Kidney (tissue), 14 donors: ENCODE measurements around the gene MYO7A. TPM values are rescaled to one million over a fixed set of nuclear protein-coding genes. Genes with fewer than 3 reads are reported as not detected.

Source experiments
- DNase-seq, 5 donors: peaks; one replicate each; pipeline ENCODE4 v3.0.0-alpha.2; 2013 to 2020
- FAIRE-seq: peaks from 2 replicates; lab custom pipeline; 2012; peaks lifted over from hg19 to GRCh38; lab: Jason Lieb, UNC
- H3K27ac ChIP-seq, 2 donors: one replicate each; pipeline ENCODE4 v1.7.0; 2013; ENCODE audit warnings: low read depth in 2 of 2, low read length in 2 of 2, inconsistent platforms in 1 of 2
- H3K27me3 ChIP-seq: one replicate; pipeline ENCODE4 v1.7.1; 2013; ENCODE audit warnings: low read length, inconsistent platforms; ENCODE audit not compliant: control insufficient read depth, insufficient read depth
- H3K36me3 ChIP-seq, 3 donors: one replicate each; pipeline versions ENCODE4 v1.7.0 to v1.7.1; 2013; ENCODE audit warnings: low read length in 3 of 3, control low read depth in 1 of 3, inconsistent platforms in 1 of 3; ENCODE audit not compliant: insufficient read depth in 3 of 3, control insufficient read depth in 2 of 3
- H3K4me1 ChIP-seq, 3 donors: one replicate each; pipeline versions ENCODE4 v1.7.0 to v1.7.1; 2013; ENCODE audit warnings: low read length in 3 of 3, inconsistent platforms in 1 of 3, low read depth in 1 of 3; ENCODE audit not compliant: control insufficient read depth in 2 of 3, insufficient read depth in 2 of 3
- H3K4me3 ChIP-seq, 3 donors: one replicate each; pipeline versions ENCODE4 v1.7.0 to v1.8.1; 2013; ENCODE audit warnings: low read length in 3 of 3, control low read depth in 1 of 3, inconsistent platforms in 1 of 3
- H3K9ac ChIP-seq, 3 donors: one replicate each; pipeline versions ENCODE4 v1.7.0 to v1.7.1; 2013; ENCODE audit warnings: low read length in 3 of 3, control low read depth in 1 of 3, inconsistent platforms in 1 of 3
- H3K9me3 ChIP-seq, 3 donors: one replicate each; pipeline versions ENCODE4 v1.7.0 to v1.7.1; 2013; ENCODE audit warnings: low read length in 3 of 3, control low read depth in 1 of 3, inconsistent platforms in 1 of 3; ENCODE audit not compliant: control insufficient read depth in 2 of 3, insufficient read depth in 1 of 3
- intact Hi-C: fragments of 100-400 bp; cut with DNase I; formaldehyde crosslinking; loops from one replicate; pipeline ENCODE4 v1.11.1; 2022
- polyA plus RNA-seq: library from polyadenylated mRNA; stranded (reverse); fragments of 350-450 nt; fragmentation: Illumina TruSeq; extraction: RNeasy Lipid Tissue Mini Kit (QIAGEN cat#74804); gene quantifications from one replicate; pipeline ENCODE4 v1.2.3, GENCODE V29; 2014; ENCODE audit warnings: low read depth, low replicate concordance; ENCODE audit not compliant: insufficient read depth
- total RNA-seq: library from RNA; stranded (reverse); fragmentation: NEBNext Ultra II Directional; extraction: Animal tissue kit (Norgen Biotek cat#: 25700); gene quantifications from one replicate; pipeline ENCODE4 v1.2.1, GENCODE V29; 2021
- TF ChIP-seq, protein P1 (sequence below): IDR thresholded peaks from 3 replicates; pipeline ENCODE4 v1.5.1; 2012; ENCODE audit warnings: mild to moderate bottlenecking, moderate library complexity, borderline replicate concordance; ENCODE audit not compliant: insufficient read depth; ENCODE audit errors: extremely low read depth
- donor health status: control.
- donor health status: control.
- donor health status: control.
- donor health status: control.
- donor health status: control.
- donor health status: DM: yes; HTN: yes; CAD: no.
- donor health status: Normal renal cell carcinoma (clear cell type).

MYO7A gene
- total and polyA plus RNA-seq, 2 donors from 2014 or later: 6.1 to 10.7 TPM

DNA sequence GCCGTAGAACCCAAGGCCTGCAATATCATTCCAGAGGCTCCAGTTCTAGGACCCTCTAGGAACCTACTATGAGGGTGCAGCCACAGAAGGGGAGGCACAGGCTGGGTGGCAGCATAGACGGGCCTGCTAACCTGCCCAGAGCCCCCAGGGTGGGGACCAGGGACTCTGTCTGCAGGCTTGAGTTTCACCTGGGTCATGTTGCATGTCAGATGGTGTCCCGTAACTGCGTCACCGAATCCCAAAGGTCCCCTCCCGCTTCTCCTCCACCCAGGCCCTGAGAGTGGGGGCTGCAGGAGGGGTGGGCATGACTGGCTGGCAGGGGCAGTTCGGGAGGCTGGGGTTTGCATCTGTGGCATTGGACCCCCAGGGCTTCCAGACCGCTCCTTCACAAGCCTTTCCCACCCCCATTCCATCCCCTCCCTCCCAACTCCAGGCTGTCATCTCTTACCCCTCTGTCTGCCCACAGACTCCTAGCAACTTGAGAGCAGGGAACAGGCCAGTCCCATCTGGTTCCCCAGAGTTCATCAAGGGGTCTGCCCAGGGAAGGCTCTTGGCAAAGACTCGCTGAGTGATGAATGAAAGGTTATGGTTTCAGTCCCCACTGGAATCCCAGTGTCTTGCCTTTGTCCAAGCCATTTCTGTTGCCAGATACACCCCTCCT, 16.3 kb downstream of the MYO7A start:
- DNase-seq (peak; percentile 40 to 65 (median 45)), FAIRE-seq (no peak)
- intact Hi-C loops: no loop called here
- no peak overlapping the region for H3K9ac ChIP-seq
- H3K36me3 ChIP-seq: no peaks in the 10 kb centered on the region
- no peak overlapping the region for H3K27ac ChIP-seq
- no peak overlapping the region for H3K4me3 ChIP-seq
- H3K4me1 ChIP-seq: peaks cover 0 to 13% (median 5%) of the 10 kb centered on the region in 3 donors
- no peaks in the 10 kb centered on the region for H3K27me3 ChIP-seq
- TF ChIP-seq, protein P1, sequence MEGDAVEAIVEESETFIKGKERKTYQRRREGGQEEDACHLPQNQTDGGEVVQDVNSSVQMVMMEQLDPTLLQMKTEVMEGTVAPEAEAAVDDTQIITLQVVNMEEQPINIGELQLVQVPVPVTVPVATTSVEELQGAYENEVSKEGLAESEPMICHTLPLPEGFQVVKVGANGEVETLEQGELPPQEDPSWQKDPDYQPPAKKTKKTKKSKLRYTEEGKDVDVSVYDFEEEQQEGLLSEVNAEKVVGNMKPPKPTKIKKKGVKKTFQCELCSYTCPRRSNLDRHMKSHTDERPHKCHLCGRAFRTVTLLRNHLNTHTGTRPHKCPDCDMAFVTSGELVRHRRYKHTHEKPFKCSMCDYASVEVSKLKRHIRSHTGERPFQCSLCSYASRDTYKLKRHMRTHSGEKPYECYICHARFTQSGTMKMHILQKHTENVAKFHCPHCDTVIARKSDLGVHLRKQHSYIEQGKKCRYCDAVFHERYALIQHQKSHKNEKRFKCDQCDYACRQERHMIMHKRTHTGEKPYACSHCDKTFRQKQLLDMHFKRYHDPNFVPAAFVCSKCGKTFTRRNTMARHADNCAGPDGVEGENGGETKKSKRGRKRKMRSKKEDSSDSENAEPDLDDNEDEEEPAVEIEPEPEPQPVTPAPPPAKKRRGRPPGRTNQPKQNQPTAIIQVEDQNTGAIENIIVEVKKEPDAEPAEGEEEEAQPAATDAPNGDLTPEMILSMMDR: no peak
- no peaks in the 10 kb centered on the region for H3K9me3 ChIP-seq

DNA sequence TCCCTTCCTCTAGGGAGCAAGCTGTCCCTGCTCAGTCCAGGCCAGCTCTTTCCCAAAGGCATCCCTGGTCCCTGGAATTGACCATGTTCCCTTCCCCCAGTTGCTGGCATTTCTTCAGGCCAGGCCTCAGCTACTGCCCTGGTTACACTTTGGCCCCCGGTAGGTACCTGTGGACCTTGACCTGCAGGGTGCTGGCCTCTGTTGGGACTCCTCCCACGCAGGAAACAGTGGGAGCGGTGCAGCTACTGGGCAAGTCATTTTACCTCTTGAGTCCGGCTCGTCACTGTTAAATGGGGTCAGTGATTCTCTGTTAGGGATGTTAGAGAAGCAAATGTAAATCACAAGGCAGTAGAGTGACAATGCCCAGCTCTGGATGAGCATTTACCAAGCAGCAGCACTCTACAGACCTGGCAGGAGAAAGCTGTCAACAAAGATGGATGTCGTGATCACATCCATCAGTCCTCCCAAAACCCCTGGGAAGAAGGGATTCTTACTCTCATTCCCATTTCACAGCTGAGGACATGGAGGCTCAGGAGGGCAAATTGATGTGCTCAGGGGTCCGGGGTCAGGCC, 16.9 kb downstream of the MYO7A start:
- no peaks in the 10 kb centered on the region for H3K36me3 ChIP-seq
- H3K27ac ChIP-seq: peak overlapping the region in 1 of 2 donors; percentile 15
- no peak for FAIRE-seq
- no peak overlapping the region for H3K9ac ChIP-seq
- no peak overlapping the region for H3K4me3 ChIP-seq
- H3K4me1 ChIP-seq: peaks cover 0 to 13% (median 5%) of the 10 kb centered on the region in 3 donors
- no peaks in the 10 kb centered on the region for H3K27me3 ChIP-seq
- no peaks in the 10 kb centered on the region for H3K9me3 ChIP-seq
- intact Hi-C loops: no loop called here
- TF ChIP-seq, protein P1: no peak
- DNase-seq: peak in 1 of 5 donors; percentile 63

DNA sequence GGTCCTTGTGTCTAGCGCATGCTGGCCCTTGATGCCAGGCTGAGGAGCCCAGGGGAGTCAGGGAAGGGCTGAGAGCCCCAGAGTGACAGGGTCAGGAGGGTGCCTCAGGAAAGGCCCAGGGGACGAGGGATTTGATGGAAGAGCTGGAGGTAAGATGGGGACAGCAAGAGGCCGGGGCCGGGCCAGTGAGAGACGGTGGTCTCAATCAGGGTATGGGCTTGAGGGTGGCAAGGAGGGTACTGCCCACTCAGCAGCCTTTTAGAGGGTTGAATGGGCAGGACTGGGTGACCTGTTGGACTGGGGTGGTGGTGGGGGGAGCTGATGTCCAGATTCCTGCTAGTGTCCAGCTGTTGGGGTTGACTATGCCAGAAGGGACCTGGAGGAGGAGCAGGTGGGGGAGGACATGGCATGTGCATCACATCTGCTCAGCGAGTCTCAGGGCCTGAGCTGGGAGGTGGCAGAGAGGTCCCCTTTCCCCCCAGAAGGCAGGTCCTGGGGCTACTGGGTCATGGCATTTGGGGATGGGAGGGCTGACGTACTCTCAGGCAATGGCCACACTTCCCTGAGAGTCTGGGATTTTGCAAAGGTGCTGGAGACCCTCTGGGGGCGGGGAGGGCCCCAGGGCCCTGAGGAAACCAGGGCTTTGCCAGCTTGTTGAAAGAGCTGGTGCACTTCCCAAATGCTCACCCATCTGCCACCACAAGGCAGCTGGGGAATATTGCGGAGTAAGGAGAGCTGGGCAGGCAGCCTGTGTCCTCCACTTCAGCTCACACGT, 18.4 kb downstream of the MYO7A start:
- no peak for FAIRE-seq
- no peak overlapping the region for H3K4me3 ChIP-seq
- peaks cover 0 to 13% (median 5%) of the 10 kb centered on the region in 3 donors for H3K4me1 ChIP-seq
- H3K36me3 ChIP-seq: no peaks in the 10 kb centered on the region
- DNase-seq: peak in 1 of 5 donors; percentile 63
- no peak overlapping the region for H3K9ac ChIP-seq
- TF ChIP-seq, protein P1: no peak
- no peaks in the 10 kb centered on the region for H3K9me3 ChIP-seq
- no peaks in the 10 kb centered on the region for H3K27me3 ChIP-seq
- H3K27ac ChIP-seq: no peak overlapping the region
- intact Hi-C loops: no loop called here
